ENCODE results near the gene CAMSAP2.
A peak's percentile ranks its signal among the peaks of the same experiment; 100 is the strongest.

The CAMSAP2 gene

GRCh38 chr1:200900877-200901276, 162.2 kb downstream of the CAMSAP2 start:
- no peak for DNase-seq

- DNase-seq, result no peak
These were observed 162.7 kb downstream of the CAMSAP2 start for GRCh38 chr1:200901350-200901749.

GRCh38 chr1:200901796-200902444, 163.2 kb downstream of the CAMSAP2 start:
- DNase-seq, result no peak

DNA sequence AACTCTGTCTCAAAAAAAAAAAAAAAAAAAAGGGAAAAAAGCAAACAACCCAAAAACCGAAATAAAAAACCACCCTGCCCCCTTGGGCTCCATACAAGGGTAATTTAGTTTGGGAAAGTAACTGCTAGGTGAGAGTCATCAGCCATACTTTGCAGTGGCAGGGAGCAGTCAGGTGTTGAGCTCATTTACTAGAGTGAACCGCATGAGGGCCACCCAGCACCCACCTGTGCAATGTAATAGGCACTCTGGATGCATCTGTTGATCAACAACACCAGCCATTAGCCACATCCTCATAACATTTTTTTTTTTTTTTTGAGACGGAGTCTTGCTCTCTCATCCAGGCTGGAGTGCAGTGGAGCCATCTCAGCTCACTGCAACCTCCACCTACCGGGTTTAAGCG, 165.1 kb downstream of the CAMSAP2 start:
- DNase-seq, result peak in 1 of 5 experiments; percentile 13

GRCh38 chr1:200904772-200905171, 166.1 kb downstream of the CAMSAP2 start:
- no peak for DNase-seq

DNA sequence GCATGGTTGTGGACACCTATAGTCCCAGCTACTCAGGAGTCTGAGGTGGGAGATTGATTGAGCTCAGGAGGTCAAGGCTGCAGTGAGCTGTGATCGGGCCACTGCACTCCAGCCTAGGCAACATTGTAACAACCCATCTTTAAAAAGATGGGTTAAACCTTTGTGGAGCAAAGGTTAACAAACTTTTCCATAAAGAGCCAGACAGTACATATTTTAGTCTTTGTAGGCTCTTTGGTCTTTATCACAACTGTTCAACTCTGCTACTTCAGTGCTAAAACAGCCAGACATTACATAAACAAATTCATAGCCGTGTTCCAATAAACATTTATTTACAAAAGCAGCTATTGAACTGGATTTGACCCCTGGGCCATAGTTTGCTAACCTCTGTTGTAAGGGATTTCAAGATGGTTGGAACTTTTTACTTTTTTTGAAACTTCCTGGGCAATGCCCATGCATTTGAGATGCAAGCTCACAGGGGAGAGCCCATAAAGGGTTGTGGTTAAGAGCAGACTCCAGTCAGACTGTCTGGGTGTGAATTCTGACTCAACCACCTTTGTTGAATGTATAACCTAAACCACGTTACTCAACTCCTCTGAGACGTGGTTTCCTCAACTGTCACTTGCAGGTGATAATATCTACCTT, 166.8 kb downstream of the CAMSAP2 start:
- peak in 2 of 5 experiments; percentile 85 to 86 for DNase-seq

- no peak for DNase-seq
These were observed 167.8 kb downstream of the CAMSAP2 start for GRCh38 chr1:200906491-200906890.

- no peak for DNase-seq
These were observed 169.0 kb downstream of the CAMSAP2 start for GRCh38 chr1:200907611-200908097.

DNA sequence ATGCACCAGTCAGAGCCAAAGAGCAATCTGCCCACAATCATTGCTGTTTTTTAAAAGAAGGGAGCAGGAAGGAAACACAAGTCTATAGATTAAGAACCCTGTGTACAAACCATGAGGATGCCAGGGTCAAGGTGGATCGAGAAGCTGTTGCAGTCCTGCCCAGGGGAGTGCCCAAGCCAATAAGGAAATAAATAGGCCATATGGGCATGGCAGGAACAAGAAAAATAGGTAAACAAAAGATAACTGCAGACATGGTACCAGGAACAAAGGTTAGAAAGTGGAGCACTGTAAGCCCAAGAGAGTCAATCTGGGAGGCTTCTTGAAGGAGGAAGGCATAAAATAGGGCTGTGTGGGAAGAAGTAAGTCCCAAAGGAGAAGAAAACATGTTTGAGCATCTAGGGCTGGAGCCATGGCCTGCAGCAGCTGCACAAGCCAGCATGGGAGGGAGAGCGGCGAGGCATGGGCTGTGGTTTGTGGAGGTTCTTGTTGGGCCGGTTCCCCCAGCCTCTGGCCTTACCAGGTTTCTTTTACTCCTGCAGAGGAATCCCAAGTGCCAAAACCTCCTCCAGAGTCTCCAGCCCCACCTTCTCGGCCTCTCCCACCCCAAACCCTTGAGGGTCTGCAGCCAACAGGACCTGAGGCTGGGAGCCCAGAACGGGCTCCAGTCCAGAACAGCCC, 169.6 kb downstream of the CAMSAP2 start:
- no peak for DNase-seq

DNA sequence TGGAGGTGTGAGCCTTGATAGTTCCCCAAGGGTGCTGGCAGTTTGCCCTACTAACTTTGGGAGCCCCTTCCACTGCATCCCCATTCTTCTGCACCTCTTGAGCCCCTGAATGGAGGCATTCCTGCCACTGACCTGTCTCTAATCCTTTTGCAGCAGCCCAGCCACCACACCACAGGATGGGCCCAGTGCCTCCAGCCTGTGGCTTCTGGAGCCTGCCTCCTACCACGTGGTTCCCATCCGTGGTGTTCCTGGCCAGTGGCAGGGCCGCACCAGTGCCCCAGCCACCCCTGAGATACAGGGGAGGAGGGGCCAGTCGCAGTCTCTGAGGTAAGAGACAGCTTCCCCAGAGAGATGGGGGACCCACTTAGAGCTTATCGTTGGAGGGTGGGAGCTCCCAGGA, 170.4 kb downstream of the CAMSAP2 start:
- no peak for DNase-seq

- no peak for DNase-seq
These were observed 171.1 kb downstream of the CAMSAP2 start for GRCh38 chr1:200909757-200910239.
